Cardiac muscle cell (in vitro differentiated cells and primary cell): ENCODE data around the gene ZC3H14. TPM values are rescaled to one million over a fixed set of nuclear protein-coding genes. Genes with fewer than 3 reads are reported as not detected.

Experiments
- DNase-seq, 2 donors: peaks; one replicate each; pipeline versions ENCODE4 v3.0.0 to v3.0.0-alpha.2; 2010 to 2017; ENCODE audit warnings: low read depth in 1 of 2, low spot score in 1 of 2
- H3K27ac ChIP-seq: fragments of 200-600 bp; sonication (generic); 2 replicates; pipeline ENCODE4 v1.5.1; 2016
- H3K27me3 ChIP-seq: fragments of 200-600 bp; sonication (generic); 2 replicates; pipeline ENCODE4 v1.6.0; 2016; ENCODE audit warnings: control low read depth
- H3K36me3 ChIP-seq: fragments of 200-600 bp; sonication (generic); 2 replicates; pipeline ENCODE4 v1.5.1; 2016; ENCODE audit warnings: control low read depth
- H3K4me1 ChIP-seq: fragments of 200-600 bp; sonication (generic); 2 replicates; pipeline ENCODE4 v1.8.1; 2017; ENCODE audit warnings: low read depth, mild to moderate bottlenecking, mixed run types
- H3K4me3 ChIP-seq: fragments of 200-600 bp; sonication (generic); 2 replicates; pipeline ENCODE4 v1.5.1; 2016; ENCODE audit warnings: mild to moderate bottlenecking
- H3K9me3 ChIP-seq: fragments of 200-600 bp; sonication (generic); 2 replicates; pipeline ENCODE4 v1.5.1; 2017; ENCODE audit warnings: low read depth, mild to moderate bottlenecking, control low read depth
- polyA plus RNA-seq: library from polyadenylated mRNA; unstranded; fragments of >200 nt; fragmentation: Nextera tagmentation; extraction: Ambion mirVana; gene quantifications from 2 replicates; pipeline ENCODE4 v1.2.1, GENCODE V29; 2016
- total RNA-seq: library from RNA; depleted of rRNA; stranded (reverse); fragments of >200 nt; gene quantifications from 2 replicates; pipeline ENCODE4 v1.2.3, GENCODE V29; 2016
- TF ChIP-seq, protein P1 (sequence below): IDR thresholded peaks from 2 replicates; pipeline ENCODE4 v1.5.1; 2012; ENCODE audit warnings: low read depth, mild to moderate bottlenecking, low read length

Gene ZC3H14
- total and polyA plus RNA-seq, 2 experiments from 2014 or later: 71.3 to 87.4 TPM

DNA sequence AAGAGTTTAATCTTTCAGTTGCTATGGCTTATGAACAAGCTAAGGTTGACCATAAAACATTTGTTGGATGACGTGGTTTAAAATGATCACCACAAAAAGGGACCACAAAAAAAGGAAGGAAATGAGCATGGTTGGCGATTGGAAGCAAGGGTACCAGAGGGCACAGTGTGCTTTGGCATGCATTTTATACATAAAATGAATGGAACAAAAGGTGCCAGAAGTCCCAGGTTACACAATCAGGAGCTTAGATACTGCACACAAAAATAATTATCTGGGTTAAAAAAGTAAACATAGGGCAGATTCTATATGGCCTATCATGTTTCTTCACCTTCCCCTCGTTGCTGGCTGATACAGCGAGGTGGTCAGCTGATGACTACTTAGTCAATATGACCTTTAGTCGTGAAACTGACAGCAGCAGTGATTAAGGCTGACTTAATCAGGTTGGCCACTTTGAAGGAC is 50.7 kb downstream of the ZC3H14 start:
- Histone ChIP-seq H3K4me3 (no peak overlapping the region), H3K9me3 (no peaks in the 10 kb centered on the region), H3K36me3 (peaks cover 37% of the 10 kb centered on the region), H3K27ac (no peak overlapping the region), H3K27me3 (no peaks in the 10 kb centered on the region), H3K4me1 (peaks cover 17% of the 10 kb centered on the region)
- peak in 1 of 2 donors; percentile 48 for DNase-seq
- TF ChIP-seq, protein P1, sequence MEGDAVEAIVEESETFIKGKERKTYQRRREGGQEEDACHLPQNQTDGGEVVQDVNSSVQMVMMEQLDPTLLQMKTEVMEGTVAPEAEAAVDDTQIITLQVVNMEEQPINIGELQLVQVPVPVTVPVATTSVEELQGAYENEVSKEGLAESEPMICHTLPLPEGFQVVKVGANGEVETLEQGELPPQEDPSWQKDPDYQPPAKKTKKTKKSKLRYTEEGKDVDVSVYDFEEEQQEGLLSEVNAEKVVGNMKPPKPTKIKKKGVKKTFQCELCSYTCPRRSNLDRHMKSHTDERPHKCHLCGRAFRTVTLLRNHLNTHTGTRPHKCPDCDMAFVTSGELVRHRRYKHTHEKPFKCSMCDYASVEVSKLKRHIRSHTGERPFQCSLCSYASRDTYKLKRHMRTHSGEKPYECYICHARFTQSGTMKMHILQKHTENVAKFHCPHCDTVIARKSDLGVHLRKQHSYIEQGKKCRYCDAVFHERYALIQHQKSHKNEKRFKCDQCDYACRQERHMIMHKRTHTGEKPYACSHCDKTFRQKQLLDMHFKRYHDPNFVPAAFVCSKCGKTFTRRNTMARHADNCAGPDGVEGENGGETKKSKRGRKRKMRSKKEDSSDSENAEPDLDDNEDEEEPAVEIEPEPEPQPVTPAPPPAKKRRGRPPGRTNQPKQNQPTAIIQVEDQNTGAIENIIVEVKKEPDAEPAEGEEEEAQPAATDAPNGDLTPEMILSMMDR: no peak

DNA sequence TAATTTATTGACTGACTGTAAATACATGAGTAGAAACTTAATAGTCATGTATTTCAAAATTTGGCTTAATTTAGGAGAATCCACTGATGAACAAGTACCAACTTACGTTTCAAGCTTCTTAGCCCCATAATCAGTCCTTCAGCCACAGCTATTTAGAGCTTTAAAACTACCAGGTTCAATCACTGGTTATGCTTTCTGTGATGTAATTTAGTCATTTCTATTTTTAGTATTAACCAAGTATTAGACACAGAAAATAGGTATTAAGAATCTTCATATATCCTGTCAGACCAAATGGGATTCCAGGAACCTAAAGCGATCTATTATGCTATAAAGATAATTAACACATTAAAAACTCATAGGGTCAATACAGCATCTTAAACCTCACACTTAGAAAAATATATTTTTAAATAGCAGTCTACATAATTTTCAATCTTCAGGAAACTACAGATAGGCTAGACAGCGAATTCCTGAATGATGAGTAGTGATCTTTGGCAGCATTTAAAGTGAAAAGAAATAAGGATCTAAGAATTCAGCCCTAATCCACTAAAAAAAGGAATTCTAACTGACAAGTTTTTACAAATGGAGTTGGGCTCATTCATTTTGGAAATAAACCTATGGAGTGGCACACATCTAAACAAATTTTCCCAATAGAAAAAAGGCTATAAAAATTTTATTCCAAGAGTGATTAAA is 51.5 kb downstream of the ZC3H14 start:
- H3K27ac ChIP-seq: no peak overlapping the region
- peaks cover 29% of the 10 kb centered on the region for H3K36me3 ChIP-seq
- no peak overlapping the region for H3K4me3 ChIP-seq
- no peaks in the 10 kb centered on the region for H3K9me3 ChIP-seq
- peaks cover 18% of the 10 kb centered on the region for H3K4me1 ChIP-seq
- peak in 1 of 2 donors; percentile 72 for DNase-seq
- no peaks in the 10 kb centered on the region for H3K27me3 ChIP-seq
- TF ChIP-seq, protein P1: no peak

DNA sequence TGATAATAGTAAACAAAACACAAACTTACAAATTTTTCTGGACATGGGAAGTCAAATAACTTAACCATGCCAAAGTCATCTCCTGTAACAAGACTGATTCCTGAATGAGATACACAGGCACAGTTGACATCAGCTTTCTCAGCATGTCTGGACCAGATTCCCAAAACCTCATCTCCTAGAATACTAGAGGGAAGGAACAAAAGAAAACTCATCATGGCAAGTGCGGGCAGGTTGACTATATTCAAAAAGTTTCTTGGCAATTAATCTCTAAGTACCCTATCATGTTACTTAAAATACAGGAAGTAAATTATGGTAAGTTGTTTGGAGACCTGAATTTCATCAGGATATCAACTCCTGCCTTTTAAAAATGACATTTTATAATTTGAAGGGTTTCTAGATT is 53.9 kb downstream of the ZC3H14 start:
- Histone ChIP-seq H3K27me3 (no peaks in the 10 kb centered on the region), H3K9me3 (no peaks in the 10 kb centered on the region), H3K36me3 (peaks cover 5% of the 10 kb centered on the region), H3K4me3 (no peak overlapping the region), H3K4me1 (peaks cover 18% of the 10 kb centered on the region), H3K27ac (peak overlapping the region; percentile 61)
- TF ChIP-seq, protein P1: no peak
- DNase-seq: no peak

GRCh38 chr14:88617479-88617878 is 54.6 kb downstream of the ZC3H14 start:
- Histone ChIP-seq H3K4me1 (peaks cover 18% of the 10 kb centered on the region), H3K9me3 (no peaks in the 10 kb centered on the region), H3K36me3 (peaks cover 3% of the 10 kb centered on the region), H3K4me3 (no peak overlapping the region), H3K27me3 (no peaks in the 10 kb centered on the region), H3K27ac (no peak overlapping the region)
- DNase-seq: no peak
- TF ChIP-seq, protein P1: no peak

- Histone ChIP-seq H3K4me3 (no peak overlapping the region), H3K27me3 (no peaks in the 10 kb centered on the region), H3K27ac (peak overlapping the region; percentile 67), H3K4me1 (peaks cover 18% of the 10 kb centered on the region), H3K36me3 (peaks cover 2% of the 10 kb centered on the region), H3K9me3 (no peaks in the 10 kb centered on the region)
- no peak for DNase-seq
- TF ChIP-seq, protein P1: no peak
These were observed 55.6 kb downstream of the ZC3H14 start for GRCh38 chr14:88618476-88618875.
